ENCODE data around the gene OTX1. TPM values are rescaled to one million over a fixed set of nuclear protein-coding genes. Genes with fewer than 3 reads are reported as not detected.

OTX1 gene
- total RNA-seq, 1 donor from 2014 or later, result not detected

DNA sequence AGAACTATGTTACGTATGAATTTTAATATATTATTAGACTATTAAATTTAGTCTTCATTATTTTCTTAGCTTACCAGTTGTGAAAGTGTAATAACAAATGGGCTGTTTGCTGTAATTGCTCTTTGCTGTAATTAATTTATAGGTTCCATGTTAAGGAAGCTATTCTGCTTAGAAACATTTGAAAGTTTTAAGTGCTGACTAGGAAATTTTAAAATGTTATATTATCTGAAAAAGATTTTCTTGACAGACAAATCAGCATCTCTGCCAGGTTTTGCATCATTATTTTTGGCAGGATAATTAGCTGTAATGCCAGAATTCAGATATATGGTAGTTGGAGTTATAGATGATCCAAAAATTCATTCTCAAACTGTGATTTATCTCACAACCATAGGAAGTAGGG is 42.2 kb downstream of the OTX1 start:
- DNase-seq (no peak), ATAC-seq (no peak)
- intact Hi-C loops (cut with micrococcal nuclease), result no loop called here

DNA sequence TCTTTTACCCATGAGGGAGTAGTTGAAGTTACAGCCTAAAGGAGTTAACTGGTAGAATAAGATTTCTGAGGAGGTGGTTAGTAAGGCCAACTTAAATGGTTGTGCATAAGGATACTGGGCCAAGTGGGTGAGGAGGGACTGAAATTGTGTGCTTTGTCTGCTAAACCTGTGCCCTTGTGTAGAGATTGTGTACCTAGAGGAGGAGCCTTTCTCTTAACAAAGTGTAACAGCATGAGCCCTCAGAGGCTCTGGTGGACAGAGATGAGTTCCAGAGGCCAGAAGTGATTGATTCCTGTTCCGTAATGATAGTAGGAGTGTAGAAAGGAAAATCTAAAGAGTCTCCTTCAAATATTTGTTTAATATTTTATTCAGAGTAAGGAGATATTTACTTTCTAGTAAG is 42.9 kb downstream of the OTX1 start:
- ATAC-seq (no peak), DNase-seq (no peak)
- intact Hi-C loops (cut with micrococcal nuclease), result no loop called here

DNA sequence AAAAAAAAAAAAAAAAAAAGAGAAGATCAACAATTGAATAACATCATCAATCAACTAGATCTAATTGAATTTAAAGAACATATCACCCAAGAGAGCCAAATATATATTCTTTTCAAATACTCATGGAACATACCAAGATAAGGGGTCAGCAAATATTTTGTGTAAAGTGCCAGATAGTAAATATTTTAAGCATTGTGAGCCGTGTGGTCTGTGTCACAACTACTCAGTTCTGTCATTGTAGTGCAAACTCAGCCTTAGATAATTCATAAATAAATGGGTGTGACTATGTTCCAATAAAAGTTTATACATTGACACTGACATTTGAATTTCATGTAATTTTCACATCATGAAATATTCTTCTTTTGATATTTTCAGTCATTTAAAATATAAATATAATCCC is 45.9 kb downstream of the OTX1 start:
- ATAC-seq (no peak), DNase-seq (no peak)
- intact Hi-C loops (cut with micrococcal nuclease), result no loop called here

DNA sequence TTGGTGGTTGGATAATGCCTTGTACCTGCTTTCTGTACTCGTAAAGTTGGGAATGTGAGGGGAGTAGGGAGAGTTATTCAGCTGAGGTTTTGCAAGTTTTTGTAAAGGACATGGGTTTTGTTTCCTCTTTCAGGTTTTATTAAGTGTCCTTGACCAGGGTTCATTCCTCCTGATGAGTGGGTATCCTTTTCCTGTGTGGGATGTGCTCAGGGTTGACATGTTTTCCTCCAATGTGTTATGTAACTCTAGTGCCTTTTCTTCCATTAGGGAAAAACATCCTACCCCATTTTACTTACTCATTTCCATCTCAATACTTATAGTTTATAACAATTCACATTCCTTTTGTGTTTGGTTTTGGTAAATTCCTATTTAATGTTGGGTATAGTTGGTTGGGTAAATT is 48.4 kb downstream of the OTX1 start:
- ATAC-seq (no peak), DNase-seq (no peak)
- intact Hi-C loops (cut with micrococcal nuclease), result no loop called here

DNA sequence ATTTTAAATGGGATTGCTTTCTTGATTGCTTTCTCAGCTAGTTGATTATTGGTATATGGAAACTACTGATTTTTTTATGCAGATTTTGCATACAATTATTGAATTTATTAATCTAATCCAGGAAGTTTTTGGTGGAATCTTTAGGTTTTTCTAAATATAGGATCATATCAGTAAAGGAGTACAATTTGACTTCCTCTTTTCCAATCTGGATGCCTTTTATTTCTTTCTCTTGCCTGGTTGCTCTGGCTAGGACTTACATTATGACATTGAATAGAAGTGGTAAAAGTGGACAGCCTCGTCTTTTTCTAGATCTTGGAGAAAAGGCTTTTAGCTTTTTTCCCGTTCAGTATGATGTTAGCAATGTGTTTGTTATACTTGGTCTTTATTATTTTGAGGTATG is 51.3 kb downstream of the OTX1 start:
- DNase-seq (no peak), ATAC-seq (no peak)
- intact Hi-C loops (cut with micrococcal nuclease), result no loop called here

DNA sequence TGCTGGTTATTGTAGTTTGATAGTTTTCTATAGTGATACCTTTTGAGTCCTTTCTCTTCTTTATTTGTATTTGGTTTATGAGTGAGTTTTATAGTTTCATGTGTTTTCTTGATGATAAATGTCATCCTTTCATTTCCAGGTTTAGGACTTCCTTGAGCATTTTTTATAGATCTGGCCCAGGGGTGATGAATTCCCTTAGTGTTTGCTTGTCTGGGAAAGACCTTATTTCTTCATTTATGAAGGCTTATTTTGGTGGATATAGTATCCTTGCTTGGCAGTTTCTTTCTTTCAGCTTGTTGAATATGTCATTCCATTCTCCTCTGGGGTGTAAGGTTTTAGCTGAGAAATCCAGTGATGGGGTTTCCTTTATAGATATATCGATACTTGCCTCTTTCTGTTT is 53.9 kb downstream of the OTX1 start:
- no peak for DNase-seq
- no peak for ATAC-seq
- intact Hi-C loops (cut with micrococcal nuclease), result no loop called here
